SHP77 treated with DMSO at 0.1 percent for 48 hours (cell line): ENCODE data around the gene ENGASE.

Experiments used
- DNase-seq: peaks from one replicate; lab custom pipeline; 2025; lab: John Stamatoyannopoulos, UW

The ENGASE gene

DNA sequence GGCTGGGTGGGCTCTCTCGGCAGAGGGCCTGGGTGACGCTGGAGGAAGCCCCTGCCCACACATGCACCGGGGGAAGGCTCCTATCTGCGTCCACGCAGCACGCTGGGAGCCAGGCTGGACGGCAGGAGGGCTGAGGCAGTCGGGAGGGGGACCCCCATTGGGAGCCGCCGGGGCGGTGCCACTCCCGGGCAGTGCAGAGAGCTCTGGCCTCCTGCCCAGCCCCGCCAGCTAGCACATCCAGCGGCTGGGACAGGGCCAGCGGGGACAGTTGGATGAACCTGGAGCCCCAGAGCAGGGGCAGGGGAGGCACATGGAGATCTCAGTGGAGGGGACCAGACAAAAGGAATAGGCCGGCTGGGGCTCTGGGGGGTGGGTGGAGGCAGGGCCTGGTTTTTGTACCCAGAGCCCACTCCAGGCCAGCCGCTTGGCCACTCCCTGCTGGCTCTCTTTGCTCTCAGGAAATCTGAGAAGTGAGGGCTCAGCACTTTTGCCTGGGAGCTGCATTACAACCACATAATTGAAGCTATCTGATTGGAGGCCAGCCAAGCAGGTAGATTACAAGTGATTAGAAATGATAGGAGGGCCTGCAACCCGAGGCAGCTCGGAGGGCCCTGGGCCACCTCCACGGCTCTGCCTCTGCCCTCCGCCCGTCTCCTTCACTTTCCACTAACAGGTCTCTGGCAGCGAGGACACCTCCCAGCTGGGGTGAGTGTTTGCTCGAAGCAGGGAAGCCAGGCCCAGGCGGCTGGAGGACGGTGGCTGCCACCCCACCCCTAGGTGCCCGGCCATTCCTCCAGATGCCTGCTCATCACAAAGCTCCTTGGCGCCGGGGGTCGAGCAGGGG is 40.1 kb downstream of the ENGASE start:
- no peak for DNase-seq

DNA sequence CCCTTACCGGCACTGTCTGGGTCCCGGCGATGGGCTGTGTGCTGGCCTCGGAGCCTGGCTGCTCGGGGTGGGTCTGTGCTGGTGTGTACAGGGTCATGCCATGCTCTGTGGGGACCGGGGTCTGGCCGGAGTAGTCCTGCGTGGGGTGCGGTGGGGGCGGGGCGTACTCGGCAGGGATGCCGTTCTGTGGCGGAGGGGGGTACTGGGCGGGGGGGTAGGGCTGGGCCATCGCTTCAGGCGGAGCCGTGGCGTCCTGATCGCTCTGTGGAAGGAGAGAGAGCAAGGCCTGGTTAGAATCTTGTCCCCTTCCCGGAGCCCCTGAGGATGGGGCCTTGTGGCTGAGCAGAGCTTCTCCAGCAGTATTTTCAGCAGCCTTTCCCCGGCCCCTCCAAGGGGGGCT is 40.9 kb downstream of the ENGASE start:
- no peak for DNase-seq

- DNase-seq: no peak
Measured at GRCh38 chr17:79116575-79117368, 42.1 kb downstream of the ENGASE start.

DNA sequence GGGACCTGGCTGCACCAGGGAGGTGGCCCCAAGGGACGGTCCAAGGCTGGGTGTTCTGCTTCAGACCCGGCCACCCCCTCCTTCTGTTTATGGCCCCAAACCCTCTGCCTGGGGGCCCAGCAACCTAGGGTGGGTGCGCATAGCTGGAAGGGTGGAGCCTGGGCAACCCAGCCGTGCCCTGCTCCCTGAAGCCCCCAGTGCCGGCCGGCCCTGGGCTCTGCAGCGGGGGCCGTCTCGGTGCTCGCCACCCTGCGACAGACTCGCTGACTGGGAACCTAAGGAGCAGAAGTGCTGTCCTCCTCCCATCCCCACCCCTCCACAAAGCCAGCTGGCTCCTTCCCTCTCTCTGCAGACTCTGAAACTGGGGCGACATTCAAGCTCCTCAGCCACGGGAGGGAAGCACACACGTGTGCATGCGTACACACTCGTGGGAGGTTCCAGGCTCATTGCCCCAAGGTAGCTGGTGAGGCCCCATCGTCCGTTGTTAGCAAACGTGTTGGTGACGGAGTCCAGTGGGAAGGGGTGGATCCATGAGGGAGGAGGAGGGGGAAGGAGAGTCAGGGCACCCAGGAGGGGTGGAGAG is 43.4 kb downstream of the ENGASE start:
- no peak for DNase-seq

DNA sequence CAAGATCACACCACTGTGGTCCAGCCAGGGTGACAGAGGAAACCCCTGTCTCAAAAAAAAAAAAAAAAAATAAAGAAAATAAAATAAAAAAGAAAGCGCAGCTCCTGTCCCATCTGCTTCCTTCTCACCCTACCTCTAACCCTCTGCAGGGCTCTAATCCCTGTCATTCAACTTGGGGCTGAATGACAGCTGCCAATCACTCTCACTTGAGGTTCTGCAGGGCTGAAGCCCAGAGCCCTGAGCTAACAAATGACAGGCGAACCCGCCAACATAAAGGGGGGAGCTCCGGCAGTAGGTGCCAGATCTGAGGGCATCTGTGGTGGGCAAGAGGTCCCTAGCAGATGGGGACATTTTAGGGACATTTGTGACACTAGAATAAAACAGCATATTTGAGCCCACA is 44.3 kb downstream of the ENGASE start:
- no peak for DNase-seq

DNA sequence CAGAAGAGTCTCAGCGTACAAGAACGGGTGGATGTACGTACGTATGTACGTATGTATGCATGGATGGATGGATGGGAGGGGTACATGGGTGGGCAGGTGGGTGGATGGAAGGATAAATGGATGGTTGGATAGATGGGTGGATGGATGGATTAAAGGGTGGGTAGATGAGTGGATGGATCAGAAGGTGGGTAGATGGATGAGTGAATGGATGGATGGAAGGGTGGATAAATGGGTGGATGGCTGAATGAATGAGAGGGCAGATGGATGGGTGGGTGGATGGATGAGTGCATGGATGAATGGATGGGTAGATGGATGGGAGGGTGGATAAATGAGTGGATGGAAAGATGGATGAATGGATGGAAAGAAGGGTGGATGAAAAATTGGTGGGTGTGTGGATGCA is 45.6 kb downstream of the ENGASE start:
- no peak for DNase-seq

GRCh38 chr17:79123988-79124387 is 49.4 kb downstream of the ENGASE start:
- DNase-seq: no peak

- DNase-seq: no peak
Measured at GRCh38 chr17:79124513-79125209, 50.0 kb downstream of the ENGASE start.

DNA sequence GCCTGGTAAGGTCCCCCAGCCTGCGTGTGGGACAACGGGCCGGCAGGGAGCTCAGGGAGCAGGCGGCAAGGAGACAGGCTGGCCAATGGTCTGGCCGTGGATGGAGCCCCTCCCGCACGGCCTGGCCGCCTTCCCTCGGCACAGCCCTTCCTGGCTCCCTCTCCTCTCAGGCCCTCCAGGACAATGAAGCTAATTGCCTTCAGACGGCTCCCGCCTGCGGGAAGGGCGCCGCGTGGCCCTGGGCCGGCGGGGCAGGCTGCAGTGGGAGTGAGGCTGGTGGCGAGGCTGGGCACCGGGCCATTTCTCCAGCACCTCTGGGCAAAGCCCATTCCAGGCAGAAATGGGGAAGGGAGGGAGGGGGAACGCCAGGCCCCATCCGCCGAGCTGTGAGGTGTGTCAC is 50.9 kb downstream of the ENGASE start:
- DNase-seq: no peak

GRCh38 chr17:79126139-79126538 is 51.5 kb downstream of the ENGASE start:
- no peak for DNase-seq

- DNase-seq: no peak
Measured at GRCh38 chr17:79127534-79128135, 53.0 kb downstream of the ENGASE start.

GRCh38 chr17:79129523-79129922 is 54.9 kb downstream of the ENGASE start:
- DNase-seq: no peak

DNA sequence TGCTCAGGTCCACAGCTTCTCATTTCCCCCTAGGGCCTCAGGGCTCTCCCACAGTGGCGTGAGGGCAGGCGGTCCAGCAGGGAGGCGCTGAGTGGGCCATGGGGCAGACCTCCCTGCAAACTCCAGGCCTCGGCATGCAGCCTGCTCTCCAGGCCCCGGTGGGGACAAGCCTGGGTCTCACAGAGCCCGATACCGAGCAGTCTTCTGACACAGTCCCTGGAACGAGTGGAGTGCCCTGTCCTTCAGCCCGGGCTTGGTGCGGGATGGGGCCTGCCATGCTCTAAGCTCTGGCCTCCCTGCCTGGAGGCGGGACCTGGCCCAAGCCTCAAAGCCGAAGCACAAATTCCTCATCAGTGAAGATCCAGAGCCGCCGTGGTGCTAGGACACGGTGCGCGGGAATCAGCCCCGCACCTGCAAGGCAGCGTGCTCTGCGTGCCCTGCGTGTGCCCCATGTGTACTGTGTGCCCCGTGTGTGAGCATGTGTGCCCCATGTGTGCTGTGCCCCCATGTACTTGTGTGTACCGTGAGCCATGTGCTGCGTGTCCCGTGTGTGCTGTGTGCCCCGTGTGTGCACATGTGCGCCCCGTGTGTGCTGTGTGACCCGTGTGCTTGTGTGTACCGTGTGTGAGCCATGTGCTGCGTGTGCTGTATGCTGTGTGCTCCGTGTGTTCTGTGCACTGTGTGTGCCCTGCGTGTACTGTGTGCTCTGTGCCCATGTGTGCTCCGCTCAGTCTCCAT is 56.1 kb downstream of the ENGASE start:
- DNase-seq: no peak

GRCh38 chr17:79131274-79131635 is 56.6 kb downstream of the ENGASE start:
- no peak for DNase-seq

DNA sequence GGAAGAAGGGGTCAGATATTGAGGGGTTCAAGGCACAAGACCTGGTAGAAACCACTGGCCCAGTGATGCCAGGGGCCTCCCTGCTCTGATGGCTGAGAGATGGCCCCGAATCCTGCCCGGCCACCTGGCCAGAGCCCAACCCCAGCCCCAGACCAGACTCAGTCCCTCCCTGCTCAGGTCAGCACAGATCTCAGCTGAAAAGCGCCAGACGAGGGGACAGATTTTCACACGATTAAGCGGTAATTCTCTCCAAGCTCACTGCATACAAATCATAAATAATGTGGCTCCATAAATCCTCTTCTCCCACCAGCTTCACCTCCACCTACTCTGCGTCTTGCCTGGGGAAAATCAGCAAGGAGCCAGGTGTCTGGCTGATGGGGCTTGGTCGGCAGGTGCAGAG is 57.1 kb downstream of the ENGASE start:
- no peak for DNase-seq

- no peak for DNase-seq
Measured at GRCh38 chr17:79132271-79133064, 57.8 kb downstream of the ENGASE start.

- no peak for DNase-seq
Measured at GRCh38 chr17:79133214-79133613, 58.6 kb downstream of the ENGASE start.

DNA sequence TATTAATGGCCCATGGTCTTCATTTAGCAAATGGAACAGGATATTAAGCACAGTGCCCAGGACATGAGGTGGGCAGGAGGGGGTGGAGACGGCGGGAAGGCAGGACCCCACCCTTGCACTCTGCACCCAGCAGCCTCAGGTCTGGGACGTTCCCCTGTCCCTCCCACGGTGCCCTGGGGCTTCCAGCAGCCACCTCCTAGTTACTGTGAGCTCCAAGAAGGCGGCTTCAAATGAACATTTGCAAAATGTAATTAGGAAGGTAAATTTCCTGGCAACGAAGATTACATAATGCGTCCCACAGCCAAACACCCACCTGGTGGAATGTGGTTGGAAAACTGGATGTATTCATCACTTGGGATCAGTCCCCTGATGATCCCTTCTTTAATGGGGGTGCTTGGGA is 59.4 kb downstream of the ENGASE start:
- no peak for DNase-seq

- no peak for DNase-seq
Measured at GRCh38 chr17:79135011-79135410, 60.4 kb downstream of the ENGASE start.

DNA sequence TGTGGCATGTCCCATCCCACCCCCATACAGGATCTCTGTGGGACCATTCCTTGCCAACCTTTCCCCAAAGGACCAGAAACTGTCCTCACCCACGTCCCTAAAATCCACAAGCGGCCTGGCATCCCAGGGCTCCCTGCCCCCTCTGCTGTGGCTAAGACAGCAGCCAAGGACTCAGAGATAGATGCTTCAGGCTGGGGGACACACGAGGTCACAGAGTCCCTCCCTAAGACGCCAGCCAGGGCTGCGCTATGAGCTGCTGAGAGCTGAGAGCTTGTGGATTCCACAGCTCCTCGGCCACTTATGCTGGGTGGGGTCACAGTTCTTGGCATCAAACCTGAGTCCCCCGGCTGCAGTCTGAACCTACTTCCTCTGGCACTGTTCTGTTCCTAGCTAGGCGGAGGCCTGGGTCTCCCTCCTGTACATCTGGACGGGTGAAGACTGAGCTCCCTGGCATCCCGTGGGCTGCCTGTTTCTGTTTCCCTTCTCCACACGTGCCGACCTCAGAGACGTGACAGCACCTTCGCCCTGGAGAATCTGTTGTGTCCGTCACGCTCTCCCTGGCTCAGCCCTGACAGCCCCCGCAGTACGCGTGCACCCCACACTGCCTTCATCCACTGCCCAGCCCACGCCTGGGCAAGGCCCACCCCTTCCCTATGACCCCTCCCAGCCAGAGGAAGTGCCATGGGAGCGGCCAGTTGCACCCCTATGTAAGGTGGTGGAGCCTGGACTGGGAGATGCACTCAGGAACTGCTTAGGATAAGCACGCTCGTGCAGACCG is 61.2 kb downstream of the ENGASE start:
- no peak for DNase-seq
